Epithelial cell of esophagus (primary cell): Measurements from ENCODE around the gene CTSV.
"Not testable (repeated sequence)": the region's sequence is repeated elsewhere in the genome, so short reads cannot be mapped to it uniquely, and the experiment has no call there.

ENCODE experiments used
- DNase-seq: peaks from one replicate; pipeline ENCODE4 v3.0.0; 2010; ENCODE audit warnings: low read depth
- H3K4me3 ChIP-seq: 2 replicates; pipeline ENCODE4 v1.5.1; 2011; ENCODE audit warnings: mild to moderate bottlenecking, low read length, control low read depth
- CTCF ChIP-seq: IDR thresholded peaks from 2 replicates; pipeline ENCODE4 v1.5.1; 2011; ENCODE audit warnings: low read depth, mild to moderate bottlenecking, low read length, control low read depth, inconsistent platforms; ENCODE audit not compliant: insufficient read depth; ENCODE audit errors: missing control alignments

Gene CTSV

GRCh38 chr9:97039514-97039860 lies 545 bp upstream of the CTSV start:
- H3K4me3 ChIP-seq = peak overlapping the region; percentile 69
- TF ChIP-seq CTCF = no peak
- DNase-seq = peak; percentile 53

GRCh38 chr9:97023505-97023904 lies 15.4 kb downstream of the CTSV start:
- not testable (repeated sequence) for DNase-seq, H3K4me3 ChIP-seq

GRCh38 chr9:97013151-97014132 lies 25.5 kb downstream of the CTSV start:
- peak overlapping the region; percentile 59 for H3K4me3 ChIP-seq
- DNase-seq = peak; percentile 70

- peak; percentile 24 for DNase-seq
- H3K4me3 ChIP-seq = peak overlapping the region; percentile 52
Observed at GRCh38 chr9:97012617-97013016, 26.3 kb downstream of the CTSV start.

GRCh38 chr9:97002195-97002594 lies 36.7 kb downstream of the CTSV start:
- not testable (repeated sequence) for DNase-seq, H3K4me3 ChIP-seq

GRCh38 chr9:97001338-97001737 lies 37.6 kb downstream of the CTSV start:
- DNase-seq, H3K4me3 ChIP-seq: not testable (repeated sequence)

- H3K4me3 ChIP-seq = not testable (repeated sequence)
- DNase-seq = peak; percentile 17
Observed at GRCh38 chr9:97000139-97000787, 38.7 kb downstream of the CTSV start.

GRCh38 chr9:96999733-97000132 lies 39.2 kb downstream of the CTSV start:
- not testable (repeated sequence) for DNase-seq, H3K4me3 ChIP-seq

GRCh38 chr9:96997009-96997701 lies 41.8 kb downstream of the CTSV start:
- H3K4me3 ChIP-seq = not testable (repeated sequence)
- DNase-seq = peak; percentile 47

GRCh38 chr9:96994531-96995016 lies 44.4 kb downstream of the CTSV start:
- DNase-seq = not testable (repeated sequence)

GRCh38 chr9:96992303-96992702 lies 46.6 kb downstream of the CTSV start:
- not testable (repeated sequence) for DNase-seq, H3K4me3 ChIP-seq

More at GRCh38 chr9:96994531-96995016, 44.4 kb downstream of the CTSV start:
- not testable (repeated sequence) for H3K4me3 ChIP-seq

- not testable (repeated sequence) for DNase-seq, H3K4me3 ChIP-seq
Observed at GRCh38 chr9:96989747-96990318, 49.1 kb downstream of the CTSV start.

GRCh38 chr9:96984887-96985286 lies 54.1 kb downstream of the CTSV start:
- not testable (repeated sequence) for H3K4me3 ChIP-seq, DNase-seq

GRCh38 chr9:96984139-96984538 lies 54.8 kb downstream of the CTSV start:
- not testable (repeated sequence) for DNase-seq, H3K4me3 ChIP-seq

- DNase-seq, H3K4me3 ChIP-seq: not testable (repeated sequence)
Observed at GRCh38 chr9:96983496-96984122, 55.3 kb downstream of the CTSV start.
